ENCODE results near the gene OLR1.

DNA sequence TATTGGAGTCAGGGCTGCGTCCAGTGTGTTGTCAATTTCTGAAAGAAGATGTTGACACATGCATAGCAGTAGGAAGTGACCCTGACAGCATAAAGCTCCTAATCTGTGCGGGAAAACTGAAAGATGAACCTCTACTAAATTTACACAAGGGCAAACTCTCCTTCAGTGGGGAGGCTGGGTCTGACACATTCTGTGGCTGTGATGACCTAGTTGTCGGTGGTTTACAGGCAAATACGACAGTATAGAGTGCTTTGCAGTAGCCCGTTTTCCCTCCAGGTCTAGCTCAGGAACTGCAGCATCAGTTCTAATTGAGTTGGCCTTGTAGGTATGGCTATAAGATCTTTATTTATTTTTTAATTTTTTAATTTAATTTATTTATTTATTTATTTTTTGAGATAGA is 25.9 kb upstream of the OLR1 start:
- TF ChIP-seq GATA2 (IDR thresholded peaks at IDR 0.05; ENCODE audit: low read depth, low read length), result no peak
- TF ChIP-seq GATA3 (IDR thresholded peaks at IDR 0.05; ENCODE audit: low read depth, low read length), result no peak
